Measurements from ENCODE around the gene PDCD11. TPM values are rescaled to one million over a fixed set of nuclear protein-coding genes. Genes with fewer than 3 reads are reported as not detected.

PDCD11 gene
- total RNA-seq, 1 experiment from 2014 or later, result 106 TPM

DNA sequence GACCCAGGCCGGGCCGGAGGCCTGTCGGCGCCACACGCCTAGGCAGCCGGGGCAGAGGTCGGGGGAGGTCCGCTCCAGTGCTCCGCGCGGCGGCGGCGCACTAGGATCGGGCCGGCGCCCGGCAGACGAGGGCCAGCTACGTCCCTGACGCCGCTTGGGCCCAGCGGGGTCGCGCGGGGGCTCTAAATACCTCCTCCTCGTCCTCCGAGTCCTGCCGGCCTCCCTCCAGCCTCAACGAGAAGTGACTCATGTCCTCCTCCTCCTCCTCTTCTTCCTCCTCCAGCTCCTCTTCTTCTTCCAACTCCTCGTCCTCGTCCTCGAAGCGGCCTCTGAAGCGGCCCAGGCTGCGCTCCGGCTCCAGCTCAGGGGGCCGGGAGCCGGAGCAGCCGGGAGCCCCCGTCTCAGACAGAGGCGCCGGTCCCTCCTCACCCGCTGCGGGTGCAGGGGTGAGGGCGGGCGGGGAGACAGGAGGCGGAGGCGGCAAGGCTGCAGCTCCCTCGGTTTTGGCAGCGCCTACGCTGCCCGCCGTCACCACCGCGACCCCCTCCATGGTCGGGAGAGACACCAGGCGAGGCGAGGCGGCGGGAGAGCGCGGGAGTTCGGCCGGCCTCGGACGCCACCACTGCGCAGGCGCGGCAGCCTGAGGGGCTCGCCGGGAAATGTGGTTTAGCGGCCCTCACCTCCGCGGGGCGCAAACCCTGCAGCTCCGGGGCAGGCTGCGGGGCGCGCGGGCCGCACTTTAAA is 45.7 kb upstream of the PDCD11 start, which contains the start of gene PCGF6:
Gene PCGF6 (minus strand): TSS at position 624 of the 744 bp plus-strand sequence. CDS start 74 bp downstream, at position 550.
- Histone ChIP-seq H3K79me2 (ENCODE audit: insufficient read depth, low read length) (peaks cover 30% of the 10 kb centered on the region), H3K27ac (ENCODE audit: low read depth, low read length) (peak within 1 kb of the TSS; percentile 84), H3K36me3 (ENCODE audit: control insufficient read depth in 1 of 2, insufficient read depth in 2 of 2, low read length in 2 of 2) (peaks cover 18 to 19% of the 10 kb centered on the region in 2 experiments), H3K27me3 (ENCODE audit: insufficient read depth, low read length) (no peaks in the 10 kb centered on the region), H3K4me2 (ENCODE audit: low read length) (peak within 1 kb of the TSS; percentile 83), H3K9me2 (ENCODE audit: insufficient read depth) (no peaks in the 10 kb centered on the region), H3K9me3 (ENCODE audit: control insufficient read depth in 1 of 2, insufficient read depth in 1 of 2, low read depth in 1 of 2, low read length in 2 of 2) (no peaks in the 10 kb centered on the region), H3K4me3 (replicated peaks in 1 of 2; ENCODE audit: low read depth in 1 of 2, low read length in 2 of 2) (peak within 1 kb of the TSS; percentile 87 to 89), H4K20me1 (ENCODE audit: insufficient read depth) (no peaks in the 10 kb centered on the region), H2AFZ (ENCODE audit: low read depth, low read length, poor library complexity, severe bottlenecking) (peak within 1 kb of the TSS; percentile 93), H3K4me1 (ENCODE audit: control insufficient read depth in 1 of 2, insufficient read depth in 2 of 2, low read length in 2 of 2) (peaks cover 3 to 21% of the 10 kb centered on the region in 2 experiments; a peak in 3 of 4 replicates), H3K9ac (ENCODE audit: low read length) (peak within 1 kb of the TSS; percentile 94)
- no TSS peak for BruUV-seq (replicated peaks)
- intact Hi-C loops (cut with micrococcal nuclease), result no loop called here
- CTCF ChIA-PET, result interaction anchor here (1.1 to 1.4 kb wide), 3 partner anchors 17 to 111 kb away, joined by 3 to 5 read pairs (median 5); no protein-coding TSS in a partner anchor
- peak; percentile 58 for DNase-seq (ENCODE audit: low read depth, low spot score)
- peak; percentile 90 for ATAC-seq
- RAD21 ChIA-PET (ENCODE audit: low non-redundant PET in 1 of 2, low total read pairs in 2 of 2, uncharacterized antibody in 2 of 2, unreplicated experiment in 2 of 2), result no interaction called here
- POLR2A ChIA-PET, result no interaction called here
- TF ChIP-seq FOSL1 (IDR thresholded peaks at IDR 0.05; ENCODE audit: low read depth), result no peak
- TF ChIP-seq POLR2AphosphoS5 (IDR thresholded peaks at IDR 0.05; ENCODE audit: low read depth, low read length), result peak; percentile 86
- TF ChIP-seq ELF1 (IDR thresholded peaks at IDR 0.05; ENCODE audit: borderline replicate concordance, low read depth), result no peak
- no peak for TF ChIP-seq SRF (IDR thresholded peaks at IDR 0.05; ENCODE audit: low read depth)
- no peak for TF ChIP-seq RAD21 (IDR thresholded peaks at IDR 0.05; ENCODE audit: low read depth)
- TF ChIP-seq CBX3 (IDR thresholded peaks at IDR 0.05; ENCODE audit: low read depth), result no peak
- no peak for TF ChIP-seq EGR1 (IDR thresholded peaks at IDR 0.05; ENCODE audit: low read depth)
- TF ChIP-seq, protein P1, sequence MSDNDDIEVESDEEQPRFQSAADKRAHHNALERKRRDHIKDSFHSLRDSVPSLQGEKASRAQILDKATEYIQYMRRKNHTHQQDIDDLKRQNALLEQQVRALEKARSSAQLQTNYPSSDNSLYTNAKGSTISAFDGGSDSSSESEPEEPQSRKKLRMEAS (IDR thresholded peaks at IDR 0.05), result peak; percentile 49; the same call in 1 of the 2 replicates
- TF ChIP-seq, protein P2, sequence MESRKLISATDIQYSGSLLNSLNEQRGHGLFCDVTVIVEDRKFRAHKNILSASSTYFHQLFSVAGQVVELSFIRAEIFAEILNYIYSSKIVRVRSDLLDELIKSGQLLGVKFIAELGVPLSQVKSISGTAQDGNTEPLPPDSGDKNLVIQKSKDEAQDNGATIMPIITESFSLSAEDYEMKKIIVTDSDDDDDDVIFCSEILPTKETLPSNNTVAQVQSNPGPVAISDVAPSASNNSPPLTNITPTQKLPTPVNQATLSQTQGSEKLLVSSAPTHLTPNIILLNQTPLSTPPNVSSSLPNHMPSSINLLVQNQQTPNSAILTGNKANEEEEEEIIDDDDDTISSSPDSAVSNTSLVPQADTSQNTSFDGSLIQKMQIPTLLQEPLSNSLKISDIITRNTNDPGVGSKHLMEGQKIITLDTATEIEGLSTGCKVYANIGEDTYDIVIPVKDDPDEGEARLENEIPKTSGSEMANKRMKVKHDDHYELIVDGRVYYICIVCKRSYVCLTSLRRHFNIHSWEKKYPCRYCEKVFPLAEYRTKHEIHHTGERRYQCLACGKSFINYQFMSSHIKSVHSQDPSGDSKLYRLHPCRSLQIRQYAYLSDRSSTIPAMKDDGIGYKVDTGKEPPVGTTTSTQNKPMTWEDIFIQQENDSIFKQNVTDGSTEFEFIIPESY (IDR thresholded peaks at IDR 0.05; ENCODE audit: extremely low read depth, insufficient replicate concordance, low read length), result no peak
- no peak for TF ChIP-seq SP1 (IDR thresholded peaks at IDR 0.05; ENCODE audit: low read depth)
- TF ChIP-seq, protein P3, sequence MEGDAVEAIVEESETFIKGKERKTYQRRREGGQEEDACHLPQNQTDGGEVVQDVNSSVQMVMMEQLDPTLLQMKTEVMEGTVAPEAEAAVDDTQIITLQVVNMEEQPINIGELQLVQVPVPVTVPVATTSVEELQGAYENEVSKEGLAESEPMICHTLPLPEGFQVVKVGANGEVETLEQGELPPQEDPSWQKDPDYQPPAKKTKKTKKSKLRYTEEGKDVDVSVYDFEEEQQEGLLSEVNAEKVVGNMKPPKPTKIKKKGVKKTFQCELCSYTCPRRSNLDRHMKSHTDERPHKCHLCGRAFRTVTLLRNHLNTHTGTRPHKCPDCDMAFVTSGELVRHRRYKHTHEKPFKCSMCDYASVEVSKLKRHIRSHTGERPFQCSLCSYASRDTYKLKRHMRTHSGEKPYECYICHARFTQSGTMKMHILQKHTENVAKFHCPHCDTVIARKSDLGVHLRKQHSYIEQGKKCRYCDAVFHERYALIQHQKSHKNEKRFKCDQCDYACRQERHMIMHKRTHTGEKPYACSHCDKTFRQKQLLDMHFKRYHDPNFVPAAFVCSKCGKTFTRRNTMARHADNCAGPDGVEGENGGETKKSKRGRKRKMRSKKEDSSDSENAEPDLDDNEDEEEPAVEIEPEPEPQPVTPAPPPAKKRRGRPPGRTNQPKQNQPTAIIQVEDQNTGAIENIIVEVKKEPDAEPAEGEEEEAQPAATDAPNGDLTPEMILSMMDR (IDR thresholded peaks at IDR 0.05 in 2 of 3, conservative IDR thresholded peaks at IDR 0.05 in 1 of 3; ENCODE audit: borderline replicate concordance in 1 of 3, insufficient read depth in 1 of 3, low read depth in 2 of 3, low read length in 2 of 3), result 0 out of 6 replicates have a peak, but pooled peaks of 2 of the 3 experiments have one; percentile 10 to 12
- peak; percentile 96 for TF ChIP-seq ZFX (IDR thresholded peaks at IDR 0.05)
- TF ChIP-seq EZH2phosphoT487 (IDR thresholded peaks at IDR 0.05; ENCODE audit: borderline replicate concordance), result no peak
- no peak for TF ChIP-seq EZH2 (IDR thresholded peaks at IDR 0.05)
- no peak for TF ChIP-seq ZNF274 (IDR thresholded peaks at IDR 0.05; ENCODE audit: low read depth, low read length)
- no peak for TF ChIP-seq JUND (IDR thresholded peaks at IDR 0.05)
- TF ChIP-seq CEBPB (IDR thresholded peaks at IDR 0.05; ENCODE audit: low read depth), result no peak
- TF ChIP-seq, protein P4, sequence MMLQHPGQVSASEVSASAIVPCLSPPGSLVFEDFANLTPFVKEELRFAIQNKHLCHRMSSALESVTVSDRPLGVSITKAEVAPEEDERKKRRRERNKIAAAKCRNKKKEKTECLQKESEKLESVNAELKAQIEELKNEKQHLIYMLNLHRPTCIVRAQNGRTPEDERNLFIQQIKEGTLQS (IDR thresholded peaks at IDR 0.05), result no peak
- TF ChIP-seq, protein P5, sequence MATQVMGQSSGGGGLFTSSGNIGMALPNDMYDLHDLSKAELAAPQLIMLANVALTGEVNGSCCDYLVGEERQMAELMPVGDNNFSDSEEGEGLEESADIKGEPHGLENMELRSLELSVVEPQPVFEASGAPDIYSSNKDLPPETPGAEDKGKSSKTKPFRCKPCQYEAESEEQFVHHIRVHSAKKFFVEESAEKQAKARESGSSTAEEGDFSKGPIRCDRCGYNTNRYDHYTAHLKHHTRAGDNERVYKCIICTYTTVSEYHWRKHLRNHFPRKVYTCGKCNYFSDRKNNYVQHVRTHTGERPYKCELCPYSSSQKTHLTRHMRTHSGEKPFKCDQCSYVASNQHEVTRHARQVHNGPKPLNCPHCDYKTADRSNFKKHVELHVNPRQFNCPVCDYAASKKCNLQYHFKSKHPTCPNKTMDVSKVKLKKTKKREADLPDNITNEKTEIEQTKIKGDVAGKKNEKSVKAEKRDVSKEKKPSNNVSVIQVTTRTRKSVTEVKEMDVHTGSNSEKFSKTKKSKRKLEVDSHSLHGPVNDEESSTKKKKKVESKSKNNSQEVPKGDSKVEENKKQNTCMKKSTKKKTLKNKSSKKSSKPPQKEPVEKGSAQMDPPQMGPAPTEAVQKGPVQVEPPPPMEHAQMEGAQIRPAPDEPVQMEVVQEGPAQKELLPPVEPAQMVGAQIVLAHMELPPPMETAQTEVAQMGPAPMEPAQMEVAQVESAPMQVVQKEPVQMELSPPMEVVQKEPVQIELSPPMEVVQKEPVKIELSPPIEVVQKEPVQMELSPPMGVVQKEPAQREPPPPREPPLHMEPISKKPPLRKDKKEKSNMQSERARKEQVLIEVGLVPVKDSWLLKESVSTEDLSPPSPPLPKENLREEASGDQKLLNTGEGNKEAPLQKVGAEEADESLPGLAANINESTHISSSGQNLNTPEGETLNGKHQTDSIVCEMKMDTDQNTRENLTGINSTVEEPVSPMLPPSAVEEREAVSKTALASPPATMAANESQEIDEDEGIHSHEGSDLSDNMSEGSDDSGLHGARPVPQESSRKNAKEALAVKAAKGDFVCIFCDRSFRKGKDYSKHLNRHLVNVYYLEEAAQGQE (IDR thresholded peaks at IDR 0.05; ENCODE audit: low read depth), result no peak
- TF ChIP-seq SIN3A (IDR thresholded peaks at IDR 0.05; ENCODE audit: low read depth), result no peak; the same call in 1 of the 2 replicates
